ENCODE measurements around the gene CEP170.
"Not testable (repeated sequence)": the region's sequence is repeated elsewhere in the genome, so short reads cannot be mapped to it uniquely, and the experiment has no call there.

CEP170 gene

DNA sequence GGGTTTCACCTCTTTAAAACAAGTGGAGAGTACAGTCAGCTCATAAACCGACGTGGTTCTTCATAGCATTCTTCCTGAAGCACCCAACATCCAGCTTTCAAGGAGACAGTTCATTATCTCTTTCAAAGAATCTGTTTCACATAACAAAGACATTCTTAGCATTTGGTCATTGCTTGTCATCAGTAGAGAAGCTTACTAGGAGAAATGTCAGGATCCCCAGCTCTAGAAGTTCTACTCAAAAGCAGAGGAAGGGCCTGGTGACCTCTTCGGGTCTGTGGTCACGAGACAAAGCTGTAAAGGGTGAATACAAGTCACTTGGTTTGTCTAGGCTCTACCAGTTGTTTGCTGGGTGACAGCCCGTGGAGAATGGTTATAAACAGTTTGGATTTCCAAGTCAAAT is 133.1 kb downstream of the CEP170 start:
- not testable (repeated sequence) for H3K4me3 ChIP-seq (ENCODE audit: low read length); H3K27ac ChIP-seq (ENCODE audit: low read length); H3K27me3 ChIP-seq (ENCODE audit: control insufficient read depth, insufficient read depth, low read length); DNase-seq (ENCODE audit: low read depth, low spot score); H3K36me3 ChIP-seq (ENCODE audit: control insufficient read depth, insufficient read depth, low read length); H3K9me3 ChIP-seq (ENCODE audit: control insufficient read depth, insufficient read depth, low read length); H3K4me1 ChIP-seq (ENCODE audit: control insufficient read depth, insufficient read depth, low read length)
- no CpG with 5 or more reads among the region's 5 CpGs for WGBS (ENCODE audit: insufficient coverage, insufficient read length)

- H3K36me3 ChIP-seq (ENCODE audit: control insufficient read depth, insufficient read depth, low read length); H3K9me3 ChIP-seq (ENCODE audit: control insufficient read depth, insufficient read depth, low read length); H3K27me3 ChIP-seq (ENCODE audit: control insufficient read depth, insufficient read depth, low read length); DNase-seq (ENCODE audit: low read depth, low spot score); H3K4me1 ChIP-seq (ENCODE audit: control insufficient read depth, insufficient read depth, low read length); H3K27ac ChIP-seq (ENCODE audit: low read length); H3K4me3 ChIP-seq (ENCODE audit: low read length): not testable (repeated sequence)
- WGBS (ENCODE audit: insufficient coverage, insufficient read length), result no CpG with 5 or more reads among the region's 5 CpGs
Observed at GRCh38 chr1:243118601-243119322, 136.3 kb downstream of the CEP170 start.

DNA sequence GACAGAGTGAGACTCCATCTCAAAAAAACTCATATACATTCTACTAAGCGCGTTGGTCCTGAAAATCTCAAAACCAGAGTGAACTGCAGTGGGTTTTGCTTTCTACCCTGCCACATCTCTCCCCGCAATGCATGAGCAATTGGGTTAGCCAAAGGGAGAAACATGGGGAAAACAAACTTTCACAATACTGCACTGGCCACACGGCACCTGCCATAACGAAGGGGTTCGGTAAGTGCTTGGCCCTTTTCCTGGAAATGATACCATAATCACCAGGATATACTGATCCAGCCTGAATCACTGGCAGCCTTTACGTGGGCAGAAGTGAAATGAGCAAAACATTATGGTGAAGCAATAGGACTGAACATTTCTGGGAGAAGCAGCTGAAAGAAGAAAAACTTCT is 138.9 kb downstream of the CEP170 start:
- not testable (repeated sequence) for H3K4me3 ChIP-seq (ENCODE audit: low read length); H3K9me3 ChIP-seq (ENCODE audit: control insufficient read depth, insufficient read depth, low read length); H3K27me3 ChIP-seq (ENCODE audit: control insufficient read depth, insufficient read depth, low read length); DNase-seq (ENCODE audit: low read depth, low spot score); H3K4me1 ChIP-seq (ENCODE audit: control insufficient read depth, insufficient read depth, low read length); H3K27ac ChIP-seq (ENCODE audit: low read length); H3K36me3 ChIP-seq (ENCODE audit: control insufficient read depth, insufficient read depth, low read length)
- no CpG with 5 or more reads among the region's 7 CpGs for WGBS (ENCODE audit: insufficient coverage, insufficient read length)

GRCh38 chr1:243114769-243115168 is 140.3 kb downstream of the CEP170 start:
- H3K4me1 ChIP-seq (ENCODE audit: control insufficient read depth, insufficient read depth, low read length); H3K4me3 ChIP-seq (ENCODE audit: low read length); H3K36me3 ChIP-seq (ENCODE audit: control insufficient read depth, insufficient read depth, low read length); H3K9me3 ChIP-seq (ENCODE audit: control insufficient read depth, insufficient read depth, low read length); H3K27me3 ChIP-seq (ENCODE audit: control insufficient read depth, insufficient read depth, low read length); H3K27ac ChIP-seq (ENCODE audit: low read length); DNase-seq (ENCODE audit: low read depth, low spot score): not testable (repeated sequence)
- WGBS (ENCODE audit: insufficient coverage, insufficient read length), result no CpG with 5 or more reads among the region's 3 CpGs

DNA sequence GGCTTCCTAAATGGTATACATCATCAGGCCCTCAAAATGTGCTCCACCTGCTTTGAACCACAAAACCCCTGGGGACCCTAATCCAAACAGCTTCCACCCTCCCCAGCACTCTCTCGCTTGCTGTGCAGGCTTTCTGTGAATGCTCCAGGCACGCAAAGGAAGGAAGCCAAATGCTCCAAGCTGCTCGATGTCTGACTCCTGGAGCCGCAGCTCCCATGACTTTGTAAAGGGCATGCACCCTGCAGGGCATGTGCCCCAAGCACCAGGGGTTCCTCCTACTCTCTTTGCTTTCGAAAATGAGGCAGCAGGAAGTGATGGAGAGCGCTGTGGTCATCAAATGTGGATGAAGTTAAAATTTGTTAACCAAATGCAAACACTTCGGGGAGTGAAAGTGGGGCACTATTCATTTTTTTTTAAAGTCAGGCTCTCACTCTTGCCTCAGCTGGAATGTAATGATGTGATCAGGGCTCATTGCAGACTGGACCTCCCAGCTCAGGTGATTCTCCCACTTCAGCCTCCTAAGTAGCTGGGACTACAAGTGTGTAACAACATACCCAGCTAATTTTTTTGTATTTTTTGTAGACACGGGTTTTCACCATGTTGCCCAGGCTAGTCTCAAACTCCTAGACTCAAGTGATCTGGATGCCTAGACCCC is 140.9 kb downstream of the CEP170 start:
- H3K4me1 ChIP-seq (ENCODE audit: control insufficient read depth, insufficient read depth, low read length); H3K27ac ChIP-seq (ENCODE audit: low read length); H3K27me3 ChIP-seq (ENCODE audit: control insufficient read depth, insufficient read depth, low read length); H3K9me3 ChIP-seq (ENCODE audit: control insufficient read depth, insufficient read depth, low read length); H3K36me3 ChIP-seq (ENCODE audit: control insufficient read depth, insufficient read depth, low read length); H3K4me3 ChIP-seq (ENCODE audit: low read length): not testable (repeated sequence)
- DNase-seq (ENCODE audit: low read depth, low spot score), result peak; percentile 20
- WGBS (ENCODE audit: insufficient coverage, insufficient read length), result no CpG with 5 or more reads among the region's 8 CpGs

DNA sequence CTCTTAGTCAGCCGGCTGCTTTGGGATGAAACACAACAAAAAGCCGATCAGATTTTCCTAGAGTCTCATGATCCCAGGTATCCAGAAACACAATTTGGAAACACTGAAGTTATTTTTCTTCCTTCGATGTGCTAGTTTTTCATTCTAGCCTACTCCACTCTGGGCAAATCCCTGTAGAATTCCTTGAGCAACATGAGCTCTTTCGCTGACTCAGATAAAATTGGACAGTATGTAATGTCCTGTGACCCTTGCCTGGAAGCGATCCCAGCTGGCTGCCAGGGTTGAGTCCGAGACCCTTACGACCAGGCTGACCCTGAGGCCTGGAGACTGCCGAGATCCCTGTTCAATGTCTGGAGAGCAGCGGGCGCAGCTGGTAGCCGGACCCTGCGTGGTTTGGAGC is 147.9 kb downstream of the CEP170 start:
- not testable (repeated sequence) for H3K27ac ChIP-seq (ENCODE audit: low read length); H3K9me3 ChIP-seq (ENCODE audit: control insufficient read depth, insufficient read depth, low read length); DNase-seq (ENCODE audit: low read depth, low spot score); H3K27me3 ChIP-seq (ENCODE audit: control insufficient read depth, insufficient read depth, low read length); H3K4me3 ChIP-seq (ENCODE audit: low read length); H3K4me1 ChIP-seq (ENCODE audit: control insufficient read depth, insufficient read depth, low read length); H3K36me3 ChIP-seq (ENCODE audit: control insufficient read depth, insufficient read depth, low read length)
- no CpG with 5 or more reads among the region's 12 CpGs for WGBS (ENCODE audit: insufficient coverage, insufficient read length)

GRCh38 chr1:243105652-243106332 is 149.3 kb downstream of the CEP170 start:
- not testable (repeated sequence) for H3K36me3 ChIP-seq (ENCODE audit: control insufficient read depth, insufficient read depth, low read length); H3K4me3 ChIP-seq (ENCODE audit: low read length); DNase-seq (ENCODE audit: low read depth, low spot score); H3K27ac ChIP-seq (ENCODE audit: low read length); H3K4me1 ChIP-seq (ENCODE audit: control insufficient read depth, insufficient read depth, low read length); H3K27me3 ChIP-seq (ENCODE audit: control insufficient read depth, insufficient read depth, low read length); H3K9me3 ChIP-seq (ENCODE audit: control insufficient read depth, insufficient read depth, low read length)
- WGBS (ENCODE audit: insufficient coverage, insufficient read length), result no CpG with 5 or more reads among the region's 6 CpGs

- not testable (repeated sequence) for H3K4me3 ChIP-seq (ENCODE audit: low read length); H3K9me3 ChIP-seq (ENCODE audit: control insufficient read depth, insufficient read depth, low read length); DNase-seq (ENCODE audit: low read depth, low spot score); H3K36me3 ChIP-seq (ENCODE audit: control insufficient read depth, insufficient read depth, low read length); H3K4me1 ChIP-seq (ENCODE audit: control insufficient read depth, insufficient read depth, low read length); H3K27ac ChIP-seq (ENCODE audit: low read length); H3K27me3 ChIP-seq (ENCODE audit: control insufficient read depth, insufficient read depth, low read length)
Observed at GRCh38 chr1:243105104-243105503, 150.0 kb downstream of the CEP170 start.

GRCh38 chr1:243104452-243104851 is 150.6 kb downstream of the CEP170 start:
- H3K4me3 ChIP-seq (ENCODE audit: low read length); H3K9me3 ChIP-seq (ENCODE audit: control insufficient read depth, insufficient read depth, low read length); H3K4me1 ChIP-seq (ENCODE audit: control insufficient read depth, insufficient read depth, low read length); H3K27ac ChIP-seq (ENCODE audit: low read length); DNase-seq (ENCODE audit: low read depth, low spot score); H3K27me3 ChIP-seq (ENCODE audit: control insufficient read depth, insufficient read depth, low read length); H3K36me3 ChIP-seq (ENCODE audit: control insufficient read depth, insufficient read depth, low read length): not testable (repeated sequence)
- no CpG with 5 or more reads among the region's 5 CpGs for WGBS (ENCODE audit: insufficient coverage, insufficient read length)

- WGBS (ENCODE audit: insufficient coverage, insufficient read length), result no CpG with 5 or more reads among the region's 40 CpGs
- not testable (repeated sequence) for DNase-seq (ENCODE audit: low read depth, low spot score); H3K4me3 ChIP-seq (ENCODE audit: low read length); H3K4me1 ChIP-seq (ENCODE audit: control insufficient read depth, insufficient read depth, low read length); H3K27me3 ChIP-seq (ENCODE audit: control insufficient read depth, insufficient read depth, low read length); H3K27ac ChIP-seq (ENCODE audit: low read length); H3K36me3 ChIP-seq (ENCODE audit: control insufficient read depth, insufficient read depth, low read length); H3K9me3 ChIP-seq (ENCODE audit: control insufficient read depth, insufficient read depth, low read length)
Observed at GRCh38 chr1:243101551-243102050, 153.5 kb downstream of the CEP170 start.
